Measurements from ENCODE around the gene TNFRSF13B.

GRCh38 chr17:16995930-16996329, 24.0 kb upstream of the TNFRSF13B start:
- TF ChIP-seq, protein P1, sequence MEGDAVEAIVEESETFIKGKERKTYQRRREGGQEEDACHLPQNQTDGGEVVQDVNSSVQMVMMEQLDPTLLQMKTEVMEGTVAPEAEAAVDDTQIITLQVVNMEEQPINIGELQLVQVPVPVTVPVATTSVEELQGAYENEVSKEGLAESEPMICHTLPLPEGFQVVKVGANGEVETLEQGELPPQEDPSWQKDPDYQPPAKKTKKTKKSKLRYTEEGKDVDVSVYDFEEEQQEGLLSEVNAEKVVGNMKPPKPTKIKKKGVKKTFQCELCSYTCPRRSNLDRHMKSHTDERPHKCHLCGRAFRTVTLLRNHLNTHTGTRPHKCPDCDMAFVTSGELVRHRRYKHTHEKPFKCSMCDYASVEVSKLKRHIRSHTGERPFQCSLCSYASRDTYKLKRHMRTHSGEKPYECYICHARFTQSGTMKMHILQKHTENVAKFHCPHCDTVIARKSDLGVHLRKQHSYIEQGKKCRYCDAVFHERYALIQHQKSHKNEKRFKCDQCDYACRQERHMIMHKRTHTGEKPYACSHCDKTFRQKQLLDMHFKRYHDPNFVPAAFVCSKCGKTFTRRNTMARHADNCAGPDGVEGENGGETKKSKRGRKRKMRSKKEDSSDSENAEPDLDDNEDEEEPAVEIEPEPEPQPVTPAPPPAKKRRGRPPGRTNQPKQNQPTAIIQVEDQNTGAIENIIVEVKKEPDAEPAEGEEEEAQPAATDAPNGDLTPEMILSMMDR (IDR thresholded peaks at IDR 0.05; ENCODE audit: low read depth, low read length) = no peak
- TF ChIP-seq POLR2A (IDR thresholded peaks at IDR 0.05; ENCODE audit: extremely low read depth, insufficient read length) (no peak), MYC (IDR thresholded peaks at IDR 0.05; ENCODE audit: low read depth, low read length) (no peak), MAX (IDR thresholded peaks at IDR 0.05; ENCODE audit: low read depth, low read length) (no peak)
